NK-92 (cell line): ENCODE measurements around the gene TGDS.
"Not testable (repeated sequence)": the region's sequence is repeated elsewhere in the genome, so short reads cannot be mapped to it uniquely, and the experiment has no call there.

Experiments
- DNase-seq: peaks from one replicate; lab custom pipeline; 2025; ENCODE audit not compliant: unreplicated experiment; lab: John Stamatoyannopoulos, UW

Gene TGDS

DNA sequence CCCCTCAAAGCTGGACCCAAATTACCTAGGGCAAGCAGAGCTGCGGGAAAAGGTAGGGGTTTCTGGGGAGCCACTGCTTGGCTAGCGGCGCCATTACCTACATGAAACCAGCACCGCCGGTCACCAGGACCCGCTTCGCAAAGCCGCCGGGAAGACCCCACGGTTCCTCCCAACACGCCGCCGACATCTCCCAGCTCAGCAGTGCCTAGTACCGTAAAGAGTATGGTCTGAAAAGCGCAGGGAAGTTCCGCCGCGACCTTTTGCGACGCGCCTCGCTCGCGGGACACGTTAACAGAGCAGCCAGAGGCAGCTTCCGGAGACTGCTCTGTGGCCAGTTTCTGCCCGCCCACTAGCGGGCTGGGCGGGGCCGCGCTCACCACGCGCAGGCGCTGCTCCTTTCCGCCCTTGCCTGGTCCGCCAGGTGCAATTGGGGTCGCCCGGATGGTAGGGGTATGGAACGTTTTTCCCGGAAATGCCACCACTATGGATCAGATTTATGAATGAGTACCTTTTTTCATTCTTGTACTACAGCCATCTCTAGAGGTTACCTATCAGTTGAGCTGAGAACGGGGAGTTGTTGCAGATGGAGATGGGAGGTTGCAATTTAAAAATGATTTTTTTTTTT, at the start of gene TGDS:
TSS of gene TGDS (minus strand) at position 203 of the 625 bp plus-strand sequence. CDS start at position 187, 16 bp downstream.
- peak; percentile 20 for DNase-seq

GRCh38 chr13:94641409-94641941, 45.5 kb upstream of the TGDS start:
- DNase-seq, result no peak

DNA sequence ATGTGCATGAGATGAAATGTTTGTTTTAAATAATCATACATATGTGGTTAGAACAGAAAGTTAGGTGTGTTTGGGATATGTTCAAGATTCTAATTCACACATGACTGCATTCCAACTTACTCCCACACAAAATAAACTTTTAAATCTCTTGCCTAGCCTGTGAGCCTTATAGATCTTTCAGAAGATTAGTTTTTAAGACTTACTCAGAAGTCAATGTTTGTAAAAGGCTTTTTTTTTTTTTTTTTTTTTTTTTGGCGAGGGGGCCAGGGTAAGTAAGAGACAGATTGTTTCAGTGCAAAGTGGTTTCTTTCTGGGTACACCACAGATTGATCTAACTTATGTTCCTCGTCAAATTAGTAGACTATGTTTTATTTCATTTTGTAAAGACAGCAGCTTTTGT, 44.8 kb upstream of the TGDS start:
- no peak for DNase-seq

DNA sequence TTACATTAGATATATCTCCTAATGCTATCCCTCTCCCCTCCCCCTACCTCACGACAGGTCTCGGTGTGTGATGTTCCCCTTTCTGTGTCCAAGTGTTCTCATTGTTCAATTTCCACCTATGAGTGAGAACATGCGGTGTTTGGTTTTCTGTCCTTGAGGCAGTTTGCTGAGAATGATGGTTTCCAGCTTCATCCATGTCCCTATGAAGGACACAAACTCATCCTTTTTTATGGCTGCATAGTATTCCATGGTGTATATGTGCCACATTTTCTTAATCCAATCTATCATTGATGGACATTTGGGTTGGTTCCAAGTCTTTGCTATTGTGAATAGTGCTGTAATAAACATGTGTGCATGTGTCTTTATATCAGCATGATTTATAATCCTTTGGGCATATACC, 41.7 kb upstream of the TGDS start:
- not testable (repeated sequence) for DNase-seq

DNA sequence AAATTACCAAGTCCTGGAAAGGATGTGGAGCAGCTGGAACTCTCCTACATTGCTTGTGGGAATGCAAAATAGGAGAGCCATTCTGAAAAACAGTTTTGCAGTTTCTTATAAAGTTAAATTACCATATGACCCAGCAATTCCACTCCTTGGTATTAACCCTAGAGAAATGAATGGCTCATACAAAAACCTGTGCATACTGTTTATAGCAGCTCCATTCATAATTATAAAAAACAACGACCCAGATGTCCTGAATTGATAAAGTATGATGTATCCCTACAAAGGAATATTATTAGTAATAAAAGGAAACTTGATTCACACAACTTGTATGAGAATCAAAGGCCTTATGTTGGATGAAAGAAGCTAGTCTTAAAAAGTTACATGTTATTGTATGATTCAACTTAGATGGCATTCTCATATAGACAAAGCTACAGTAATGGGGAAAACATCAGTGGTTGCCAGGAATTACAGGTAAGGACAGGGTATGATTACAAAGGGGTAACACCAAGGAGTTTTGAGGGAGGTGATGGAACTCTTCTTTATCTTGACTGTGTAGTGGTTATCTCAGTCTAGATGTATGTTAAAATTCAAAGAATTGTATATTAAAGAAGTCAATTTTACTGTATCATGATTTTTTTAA, 41.1 kb upstream of the TGDS start:
- DNase-seq, result no peak

DNA sequence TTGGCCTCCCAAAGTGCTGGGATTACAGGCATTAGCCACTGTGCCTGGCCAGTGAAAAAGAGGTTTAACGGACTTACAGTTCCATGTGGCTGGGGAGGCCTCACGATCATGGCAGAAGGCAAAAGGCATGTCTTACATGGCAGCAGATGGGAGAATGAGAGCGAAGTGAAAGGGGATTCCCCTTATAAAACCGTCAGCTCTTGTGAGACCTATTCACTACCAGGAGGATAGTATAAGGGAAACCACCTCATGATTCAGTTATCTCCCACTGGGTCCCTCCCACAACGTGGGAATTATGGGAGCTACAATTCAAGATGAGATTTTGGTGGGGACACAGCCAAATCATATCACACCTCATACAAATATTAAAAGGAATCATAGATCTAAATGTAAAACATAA, 40.1 kb upstream of the TGDS start:
- DNase-seq, result not testable (repeated sequence)

DNA sequence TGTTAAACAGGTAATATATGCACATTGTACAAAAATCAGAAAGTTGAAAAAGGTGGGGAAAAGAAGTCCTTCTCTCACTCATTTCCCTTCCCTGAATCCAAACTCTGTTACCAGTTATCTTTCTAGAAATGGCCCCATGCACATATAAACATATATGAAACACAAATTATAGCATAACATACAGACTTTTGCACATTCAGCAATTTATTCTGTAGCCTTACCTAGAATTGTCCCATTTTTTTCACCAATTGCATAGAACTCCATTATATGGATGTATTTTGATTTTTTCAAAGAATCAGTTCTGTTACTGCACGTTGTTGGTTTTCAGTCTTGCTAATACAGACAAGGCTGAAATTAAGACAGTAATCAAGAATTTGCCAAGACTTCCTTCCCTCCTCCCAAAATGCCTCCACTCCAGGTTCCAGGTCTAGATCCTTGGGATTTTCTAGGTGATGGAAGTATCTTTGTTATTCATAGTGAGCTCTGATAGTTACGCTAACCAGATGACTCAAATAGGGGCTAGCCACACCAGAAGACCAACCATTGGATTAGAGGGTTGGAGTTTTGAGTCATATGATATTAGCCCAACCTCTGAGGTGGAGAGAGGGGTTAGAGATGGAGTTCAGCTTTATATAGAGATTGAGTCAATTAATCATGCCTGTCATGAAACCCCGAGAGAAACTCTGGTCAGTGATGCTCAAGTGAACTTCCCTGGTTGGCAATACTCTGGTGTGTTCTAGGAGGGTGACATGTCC, 36.5 kb upstream of the TGDS start:
- DNase-seq, result no peak

- DNase-seq, result no peak
Observed at GRCh38 chr13:94630858-94631257, 34.9 kb upstream of the TGDS start.

DNA sequence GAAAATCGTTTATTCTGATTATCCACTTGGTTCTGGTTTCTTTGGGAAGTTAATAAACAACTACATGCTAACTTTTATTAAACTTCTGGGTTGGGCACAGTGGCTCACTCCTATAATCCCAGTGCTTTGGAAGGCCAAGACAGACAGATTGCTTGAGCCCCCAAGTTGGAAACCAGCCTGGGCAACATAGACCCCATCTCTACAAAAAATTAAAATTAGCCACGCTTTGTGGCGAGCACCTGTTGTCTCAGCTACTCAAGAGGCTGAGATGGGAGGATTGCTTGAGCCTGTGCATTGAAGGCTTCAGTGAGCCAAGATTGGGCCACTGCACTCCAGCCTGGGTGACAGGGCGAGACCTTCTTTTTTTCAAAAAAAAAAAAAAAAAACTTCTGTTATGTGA, 27.4 kb upstream of the TGDS start:
- DNase-seq, result no peak

- no peak for DNase-seq
Observed at GRCh38 chr13:94622344-94622743, 26.4 kb upstream of the TGDS start.

GRCh38 chr13:94620286-94620896, 24.4 kb upstream of the TGDS start:
- no peak for DNase-seq

DNA sequence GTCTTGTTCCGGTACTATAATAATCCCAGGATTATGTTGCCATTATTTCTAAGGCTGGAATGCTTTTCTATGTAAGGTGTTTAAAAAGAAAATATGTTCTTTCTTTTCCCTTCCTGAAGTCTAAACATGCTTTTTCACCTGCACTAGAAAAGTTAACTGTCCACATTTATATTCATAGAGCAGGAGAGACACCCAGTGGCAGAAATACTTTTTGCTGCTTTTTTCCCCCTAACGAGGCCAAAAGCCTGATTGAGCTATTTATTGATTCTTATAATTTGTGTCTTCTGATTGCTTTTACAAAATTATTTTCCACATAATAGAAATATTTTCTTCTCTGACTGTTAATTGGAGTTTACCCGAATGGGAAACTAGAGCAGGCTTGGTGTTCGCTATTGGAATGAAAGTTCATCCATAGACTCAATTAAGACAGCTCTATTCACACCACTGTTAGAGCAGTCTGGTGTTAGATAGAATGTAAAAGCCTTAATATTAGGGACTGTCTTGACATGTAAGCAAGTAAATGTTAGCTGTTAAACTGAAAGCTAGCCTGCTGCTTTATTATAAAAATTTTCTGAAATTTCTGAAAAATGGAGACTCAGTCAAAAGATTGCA, 21.5 kb upstream of the TGDS start:
- no peak for DNase-seq

DNA sequence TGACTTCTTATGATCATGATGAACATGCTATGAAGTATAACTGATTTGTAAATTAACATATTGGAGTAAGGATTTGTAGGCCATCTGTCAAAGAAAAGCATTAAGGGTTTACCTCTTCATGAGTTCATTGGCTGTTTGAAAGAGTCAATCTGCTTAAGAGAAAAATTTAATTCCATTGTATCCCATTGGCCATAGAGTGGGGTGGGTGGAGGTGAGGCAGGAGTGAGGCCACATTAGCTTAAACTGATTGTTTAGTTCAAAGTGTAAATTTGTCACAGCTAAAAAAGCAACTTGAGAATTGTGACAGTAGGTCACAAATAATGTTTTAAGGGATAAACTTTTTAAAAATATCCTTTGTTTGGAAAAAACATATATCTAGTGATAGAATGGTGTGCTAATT, 17.1 kb upstream of the TGDS start:
- no peak for DNase-seq

GRCh38 chr13:94612050-94612449, 16.1 kb upstream of the TGDS start:
- no peak for DNase-seq

- DNase-seq, result no peak
Observed at GRCh38 chr13:94610475-94610874, 14.5 kb upstream of the TGDS start.

GRCh38 chr13:94609196-94609595, 13.2 kb upstream of the TGDS start:
- no peak for DNase-seq

- no peak for DNase-seq
Observed at GRCh38 chr13:94608586-94608985, 12.6 kb upstream of the TGDS start.

- no peak for DNase-seq
Observed at GRCh38 chr13:94607939-94608338, 12.0 kb upstream of the TGDS start.

DNA sequence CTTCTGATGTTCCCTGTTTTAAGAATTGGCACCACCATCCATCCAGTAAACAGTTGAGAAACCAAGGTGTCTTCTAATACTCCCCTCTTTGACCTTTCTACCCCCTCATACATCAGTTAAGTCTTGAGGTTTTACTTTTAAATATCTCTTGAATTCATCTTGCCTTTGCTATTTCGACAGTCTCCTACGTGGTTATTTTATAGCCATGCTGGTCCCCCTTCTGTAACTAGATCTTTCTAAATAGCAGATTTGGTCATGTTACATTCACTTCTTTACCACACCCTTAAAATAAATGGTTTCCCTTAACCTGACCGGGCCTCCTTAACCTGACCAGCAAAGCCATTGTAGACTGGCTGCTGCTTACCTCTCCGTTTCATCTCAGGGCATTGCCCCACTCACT, 11.1 kb upstream of the TGDS start:
- no peak for DNase-seq

GRCh38 chr13:94602467-94602866, 6.5 kb upstream of the TGDS start:
- no peak for DNase-seq
